ENCODE measurements around the gene CACUL1. TPM values are rescaled to one million over a fixed set of nuclear protein-coding genes. Genes with fewer than 3 reads are reported as not detected.

CACUL1 gene
- total RNA-seq, 2 experiments from 2014 or later, result 28.6 to 34.8 TPM

- H3K36me3 Mint-ChIP-seq, result peaks cover 4% of the 10 kb centered on the region
- no peak for DNase-seq
- no peak overlapping the region for H3K27ac Mint-ChIP-seq
Measured at GRCh38 chr10:118776960-118777359, 22.2 kb upstream of the CACUL1 start.

GRCh38 chr10:118776033-118776432, 21.3 kb upstream of the CACUL1 start:
- H3K9me3 Mint-ChIP-seq, result peaks cover 10% of the 10 kb centered on the region
- H3K4me3 Mint-ChIP-seq, result no peak overlapping the region
- no peak for DNase-seq
- H3K27me3 Mint-ChIP-seq, result no peaks in the 10 kb centered on the region
- no peak overlapping the region for H3K27ac Mint-ChIP-seq
- peaks cover 4% of the 10 kb centered on the region for H3K36me3 Mint-ChIP-seq
- H3K4me1 Mint-ChIP-seq, result no peaks in the 10 kb centered on the region

More at GRCh38 chr10:118776960-118777359, 22.2 kb upstream of the CACUL1 start:
- Mint-ChIP-seq H3K9me3 (peaks cover 10% of the 10 kb centered on the region), H3K4me1 (no peaks in the 10 kb centered on the region), H3K4me3 (no peak overlapping the region), H3K27me3 (no peaks in the 10 kb centered on the region)

- Mint-ChIP-seq H3K4me3 (no peak overlapping the region), H3K36me3 (peaks cover 4% of the 10 kb centered on the region), H3K27me3 (no peaks in the 10 kb centered on the region), H3K4me1 (no peaks in the 10 kb centered on the region), H3K27ac (no peak overlapping the region), H3K9me3 (peaks cover 10% of the 10 kb centered on the region)
- no peak for DNase-seq
Measured at GRCh38 chr10:118775478-118775877, 20.7 kb upstream of the CACUL1 start.

- Mint-ChIP-seq H3K9me3 (peaks cover 10% of the 10 kb centered on the region), H3K4me1 (no peaks in the 10 kb centered on the region), H3K27me3 (no peaks in the 10 kb centered on the region), H3K36me3 (peaks cover 2% of the 10 kb centered on the region), H3K27ac (no peak overlapping the region), H3K4me3 (no peak overlapping the region)
- no peak for DNase-seq
Measured at GRCh38 chr10:118773041-118773440, 18.3 kb upstream of the CACUL1 start.

GRCh38 chr10:118771976-118772375, 17.2 kb upstream of the CACUL1 start:
- Mint-ChIP-seq H3K36me3 (no peaks in the 10 kb centered on the region), H3K4me1 (no peaks in the 10 kb centered on the region), H3K27ac (no peak overlapping the region), H3K4me3 (no peak overlapping the region), H3K27me3 (no peaks in the 10 kb centered on the region), H3K9me3 (peaks cover 5% of the 10 kb centered on the region)
- DNase-seq, result no peak

- H3K36me3 Mint-ChIP-seq, result no peaks in the 10 kb centered on the region
- DNase-seq, result no peak
- no peaks in the 10 kb centered on the region for H3K4me1 Mint-ChIP-seq
- H3K9me3 Mint-ChIP-seq, result no peaks in the 10 kb centered on the region
- H3K27ac Mint-ChIP-seq, result no peak overlapping the region
- H3K27me3 Mint-ChIP-seq, result no peaks in the 10 kb centered on the region
- no peak overlapping the region for H3K4me3 Mint-ChIP-seq
Measured at GRCh38 chr10:118769898-118770600, 15.3 kb upstream of the CACUL1 start.

GRCh38 chr10:118768041-118768919, 13.5 kb upstream of the CACUL1 start:
- Mint-ChIP-seq H3K36me3 (no peaks in the 10 kb centered on the region), H3K4me1 (no peaks in the 10 kb centered on the region), H3K27me3 (no peaks in the 10 kb centered on the region), H3K4me3 (no peak overlapping the region), H3K27ac (no peak overlapping the region), H3K9me3 (no peaks in the 10 kb centered on the region)
- DNase-seq, result no peak

- no peaks in the 10 kb centered on the region for H3K36me3 Mint-ChIP-seq
- no peak overlapping the region for H3K4me3 Mint-ChIP-seq
- no peaks in the 10 kb centered on the region for H3K4me1 Mint-ChIP-seq
- no peak overlapping the region for H3K27ac Mint-ChIP-seq
- H3K9me3 Mint-ChIP-seq, result no peaks in the 10 kb centered on the region
- H3K27me3 Mint-ChIP-seq, result no peaks in the 10 kb centered on the region
- DNase-seq, result no peak
Measured at GRCh38 chr10:118767297-118768040, 12.7 kb upstream of the CACUL1 start.

GRCh38 chr10:118764195-118764594, 9.4 kb upstream of the CACUL1 start:
- no peaks in the 10 kb centered on the region for H3K9me3 Mint-ChIP-seq
- no peaks in the 10 kb centered on the region for H3K36me3 Mint-ChIP-seq
- no peak overlapping the region for H3K27ac Mint-ChIP-seq
- no peaks in the 10 kb centered on the region for H3K27me3 Mint-ChIP-seq
- H3K4me1 Mint-ChIP-seq, result no peaks in the 10 kb centered on the region
- H3K4me3 Mint-ChIP-seq, result no peak overlapping the region
- DNase-seq, result no peak

GRCh38 chr10:118763202-118763988, 8.6 kb upstream of the CACUL1 start:
- H3K9me3 Mint-ChIP-seq, result no peaks in the 10 kb centered on the region
- H3K4me1 Mint-ChIP-seq, result no peaks in the 10 kb centered on the region
- H3K36me3 Mint-ChIP-seq, result no peaks in the 10 kb centered on the region
- H3K4me3 Mint-ChIP-seq, result no peak overlapping the region
- H3K27me3 Mint-ChIP-seq, result no peaks in the 10 kb centered on the region
- DNase-seq, result no peak
- H3K27ac Mint-ChIP-seq, result no peak overlapping the region

DNA sequence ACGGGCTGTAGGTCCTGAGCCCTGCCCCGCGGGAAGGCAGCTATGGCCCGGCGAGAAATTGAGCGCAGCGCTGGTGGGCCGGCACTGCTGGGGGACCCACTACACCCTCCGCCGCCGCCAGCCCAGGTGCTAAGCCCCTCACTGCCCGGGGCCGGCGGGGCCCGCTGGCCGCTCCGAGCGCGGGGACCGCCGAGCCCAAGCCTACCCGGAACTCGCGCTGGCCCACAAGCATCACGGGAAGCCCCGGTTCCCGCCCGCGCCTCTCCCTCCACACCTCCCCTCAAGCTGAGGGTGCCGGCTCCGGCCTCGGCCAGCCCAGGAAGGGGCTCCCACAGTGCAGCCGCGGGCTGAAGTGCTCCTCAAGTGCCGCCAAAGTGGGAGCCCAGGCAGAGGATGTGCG, 5.5 kb upstream of the CACUL1 start:
- Mint-ChIP-seq H3K4me3 (no peak overlapping the region), H3K36me3 (no peaks in the 10 kb centered on the region), H3K27me3 (peaks cover 4% of the 10 kb centered on the region), H3K9me3 (no peaks in the 10 kb centered on the region), H3K27ac (no peak overlapping the region), H3K4me1 (peaks cover 3% of the 10 kb centered on the region)
- DNase-seq, result no peak

GRCh38 chr10:118758449-118758848, 3.7 kb upstream of the CACUL1 start:
- Mint-ChIP-seq H3K27ac (no peak overlapping the region), H3K27me3 (peaks cover 4% of the 10 kb centered on the region), H3K4me3 (no peak overlapping the region), H3K4me1 (peaks cover 7% of the 10 kb centered on the region), H3K9me3 (no peaks in the 10 kb centered on the region), H3K36me3 (no peaks in the 10 kb centered on the region)
- no peak for DNase-seq

- H3K36me3 Mint-ChIP-seq, result peaks cover 10% of the 10 kb centered on the region
- peaks cover 32% of the 10 kb centered on the region for H3K4me1 Mint-ChIP-seq
- peak overlapping the region; percentile 79 for H3K27ac Mint-ChIP-seq
- peak overlapping the region; percentile 95 for H3K4me3 Mint-ChIP-seq
- H3K27me3 Mint-ChIP-seq, result peaks cover 4% of the 10 kb centered on the region
- no peaks in the 10 kb centered on the region for H3K9me3 Mint-ChIP-seq
- peak; percentile 45 for DNase-seq
Measured at GRCh38 chr10:118754229-118754555, 578 bp downstream of the CACUL1 start.

- H3K27ac Mint-ChIP-seq, result peak overlapping the region; percentile 79
- no peak for DNase-seq
- peaks cover 4% of the 10 kb centered on the region for H3K27me3 Mint-ChIP-seq
- peaks cover 12% of the 10 kb centered on the region for H3K36me3 Mint-ChIP-seq
- H3K4me1 Mint-ChIP-seq, result peaks cover 32% of the 10 kb centered on the region
- H3K9me3 Mint-ChIP-seq, result no peaks in the 10 kb centered on the region
- H3K4me3 Mint-ChIP-seq, result peak overlapping the region; percentile 95
Measured at GRCh38 chr10:118753331-118754228, 1.2 kb downstream of the CACUL1 start.

Measured in activated naive CD8-positive, alpha-beta T cell treated with anti-CD3 and anti-CD28 coated beads for 36 hours (primary cell).